Kidney (tissue), 14 donors: ENCODE measurements around the gene SRA1. TPM values are rescaled to one million over a fixed set of nuclear protein-coding genes. Genes with fewer than 3 reads are reported as not detected.

ENCODE experiments used
- DNase-seq, 5 donors: peaks; one replicate each; pipeline ENCODE4 v3.0.0-alpha.2; 2013 to 2020
- FAIRE-seq: peaks from 2 replicates; lab custom pipeline; 2012; peaks lifted over from hg19 to GRCh38; lab: Jason Lieb, UNC
- H3K27ac ChIP-seq, 2 donors: one replicate each; pipeline ENCODE4 v1.7.0; 2013; ENCODE audit warnings: low read depth in 2 of 2, low read length in 2 of 2, inconsistent platforms in 1 of 2
- H3K27me3 ChIP-seq: one replicate; pipeline ENCODE4 v1.7.1; 2013; ENCODE audit warnings: low read length, inconsistent platforms; ENCODE audit not compliant: control insufficient read depth, insufficient read depth
- H3K36me3 ChIP-seq, 3 donors: one replicate each; pipeline versions ENCODE4 v1.7.0 to v1.7.1; 2013; ENCODE audit warnings: low read length in 3 of 3, control low read depth in 1 of 3, inconsistent platforms in 1 of 3; ENCODE audit not compliant: insufficient read depth in 3 of 3, control insufficient read depth in 2 of 3
- H3K4me1 ChIP-seq, 3 donors: one replicate each; pipeline versions ENCODE4 v1.7.0 to v1.7.1; 2013; ENCODE audit warnings: low read length in 3 of 3, inconsistent platforms in 1 of 3, low read depth in 1 of 3; ENCODE audit not compliant: control insufficient read depth in 2 of 3, insufficient read depth in 2 of 3
- H3K4me3 ChIP-seq, 3 donors: one replicate each; pipeline versions ENCODE4 v1.7.0 to v1.8.1; 2013; ENCODE audit warnings: low read length in 3 of 3, control low read depth in 1 of 3, inconsistent platforms in 1 of 3
- H3K9ac ChIP-seq, 3 donors: one replicate each; pipeline versions ENCODE4 v1.7.0 to v1.7.1; 2013; ENCODE audit warnings: low read length in 3 of 3, control low read depth in 1 of 3, inconsistent platforms in 1 of 3
- H3K9me3 ChIP-seq, 3 donors: one replicate each; pipeline versions ENCODE4 v1.7.0 to v1.7.1; 2013; ENCODE audit warnings: low read length in 3 of 3, control low read depth in 1 of 3, inconsistent platforms in 1 of 3; ENCODE audit not compliant: control insufficient read depth in 2 of 3, insufficient read depth in 1 of 3
- intact Hi-C: fragments of 100-400 bp; cut with DNase I; formaldehyde crosslinking; loops from one replicate; pipeline ENCODE4 v1.11.1; 2022
- polyA plus RNA-seq: library from polyadenylated mRNA; stranded (reverse); fragments of 350-450 nt; fragmentation: Illumina TruSeq; extraction: RNeasy Lipid Tissue Mini Kit (QIAGEN cat#74804); gene quantifications from one replicate; pipeline ENCODE4 v1.2.3, GENCODE V29; 2014; ENCODE audit warnings: low read depth, low replicate concordance; ENCODE audit not compliant: insufficient read depth
- total RNA-seq: library from RNA; stranded (reverse); fragmentation: NEBNext Ultra II Directional; extraction: Animal tissue kit (Norgen Biotek cat#: 25700); gene quantifications from one replicate; pipeline ENCODE4 v1.2.1, GENCODE V29; 2021
- TF ChIP-seq, protein P1 (sequence below): IDR thresholded peaks from 3 replicates; pipeline ENCODE4 v1.5.1; 2012; ENCODE audit warnings: mild to moderate bottlenecking, moderate library complexity, borderline replicate concordance; ENCODE audit not compliant: insufficient read depth; ENCODE audit errors: extremely low read depth
- donor health status: control.
- donor health status: control.
- donor health status: control.
- donor health status: control.
- donor health status: control.
- donor health status: DM: yes; HTN: yes; CAD: no.
- donor health status: Normal renal cell carcinoma (clear cell type).

The SRA1 gene
- total and polyA plus RNA-seq, 2 donors from 2014 or later = 31.3 to 52.4 TPM

DNA sequence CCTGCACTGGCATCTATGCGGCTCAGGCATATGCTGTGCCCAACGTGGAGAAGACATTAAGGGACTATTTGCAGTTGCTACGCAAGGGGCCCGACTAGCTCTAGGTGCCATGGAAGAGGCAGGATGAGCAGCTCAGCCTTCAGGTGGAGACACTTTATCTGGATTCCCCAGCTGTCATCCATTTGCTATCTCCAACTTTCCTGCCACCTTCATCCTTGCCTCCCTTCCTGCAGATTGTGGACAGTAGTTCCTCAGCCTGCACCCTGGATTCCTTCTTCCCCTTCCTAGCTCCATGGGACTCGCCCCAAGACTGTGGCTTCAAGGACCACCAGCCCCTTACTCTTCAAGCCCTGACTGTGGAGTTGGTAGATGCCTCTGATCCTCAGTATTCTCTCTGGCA lies 9.4 kb upstream of the SRA1 start:
- Histone ChIP-seq H3K4me1 (peaks cover 0 to 34% (median 17%) of the 10 kb centered on the region in 3 donors), H3K36me3 (peaks cover 0 to 19% (median 13%) of the 10 kb centered on the region in 3 donors), H3K4me3 (no peak overlapping the region), H3K9me3 (no peaks in the 10 kb centered on the region), H3K9ac (no peak overlapping the region), H3K27ac (no peak overlapping the region), H3K27me3 (no peaks in the 10 kb centered on the region)
- TF ChIP-seq, protein P1, sequence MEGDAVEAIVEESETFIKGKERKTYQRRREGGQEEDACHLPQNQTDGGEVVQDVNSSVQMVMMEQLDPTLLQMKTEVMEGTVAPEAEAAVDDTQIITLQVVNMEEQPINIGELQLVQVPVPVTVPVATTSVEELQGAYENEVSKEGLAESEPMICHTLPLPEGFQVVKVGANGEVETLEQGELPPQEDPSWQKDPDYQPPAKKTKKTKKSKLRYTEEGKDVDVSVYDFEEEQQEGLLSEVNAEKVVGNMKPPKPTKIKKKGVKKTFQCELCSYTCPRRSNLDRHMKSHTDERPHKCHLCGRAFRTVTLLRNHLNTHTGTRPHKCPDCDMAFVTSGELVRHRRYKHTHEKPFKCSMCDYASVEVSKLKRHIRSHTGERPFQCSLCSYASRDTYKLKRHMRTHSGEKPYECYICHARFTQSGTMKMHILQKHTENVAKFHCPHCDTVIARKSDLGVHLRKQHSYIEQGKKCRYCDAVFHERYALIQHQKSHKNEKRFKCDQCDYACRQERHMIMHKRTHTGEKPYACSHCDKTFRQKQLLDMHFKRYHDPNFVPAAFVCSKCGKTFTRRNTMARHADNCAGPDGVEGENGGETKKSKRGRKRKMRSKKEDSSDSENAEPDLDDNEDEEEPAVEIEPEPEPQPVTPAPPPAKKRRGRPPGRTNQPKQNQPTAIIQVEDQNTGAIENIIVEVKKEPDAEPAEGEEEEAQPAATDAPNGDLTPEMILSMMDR = no peak
- FAIRE-seq (no peak), DNase-seq (peak in 1 of 5 donors; percentile 41)
- intact Hi-C loops = no loop called here

GRCh38 chr5:140565780-140566095 lies 8.5 kb upstream of the SRA1 start:
- intact Hi-C loops = no loop called here
- TF ChIP-seq, protein P1 = no peak
- no peaks in the 10 kb centered on the region for H3K9me3 ChIP-seq
- peak overlapping the region in 2 of 3 donors; percentile 92 to 96 for H3K4me3 ChIP-seq
- H3K36me3 ChIP-seq = peaks cover 0 to 19% (median 13%) of the 10 kb centered on the region in 3 donors
- peak overlapping the region in 1 of 3 donors; percentile 84 for H3K9ac ChIP-seq
- peaks cover 0 to 34% (median 17%) of the 10 kb centered on the region in 3 donors for H3K4me1 ChIP-seq
- peak in 1 of 5 donors; percentile 41 for DNase-seq
- no peak for FAIRE-seq
- peak overlapping the region in 1 of 2 donors; percentile 78 for H3K27ac ChIP-seq
- H3K27me3 ChIP-seq = no peaks in the 10 kb centered on the region

DNA sequence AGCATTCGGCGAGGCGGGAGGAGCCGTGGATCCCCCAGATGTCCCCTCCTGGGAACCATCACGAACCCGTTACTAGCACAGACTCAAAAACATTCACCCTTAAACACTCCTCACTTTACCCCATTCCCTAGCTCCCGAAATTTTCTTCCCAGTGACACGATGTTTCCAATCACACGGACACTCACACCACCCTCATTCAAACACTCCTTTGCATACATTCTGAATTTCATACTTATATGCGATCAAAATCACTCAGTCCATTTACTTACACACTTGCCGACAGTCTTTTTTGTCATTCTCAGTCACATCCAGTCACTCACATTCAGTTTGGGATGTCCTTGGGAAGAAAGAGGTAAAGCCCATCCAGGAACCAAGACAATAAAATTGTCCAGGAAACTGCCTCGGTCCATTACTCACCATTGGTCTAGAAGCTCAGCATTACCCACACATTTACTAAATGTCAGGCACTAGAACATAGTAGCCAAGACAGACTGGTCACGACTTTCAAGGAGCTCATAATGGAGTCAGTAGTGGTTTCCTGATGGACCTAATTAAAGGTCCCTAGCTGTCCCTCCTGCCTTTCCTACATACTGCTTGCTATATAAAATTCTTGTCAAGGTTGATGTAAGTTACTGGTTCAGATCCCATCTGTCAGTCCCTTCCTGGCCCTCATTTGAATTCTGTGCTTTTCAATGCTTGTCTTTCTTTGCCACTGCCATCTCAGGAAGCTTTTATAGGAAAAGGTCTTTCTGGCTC lies 7.9 kb upstream of the SRA1 start:
- H3K9me3 ChIP-seq = no peaks in the 10 kb centered on the region
- TF ChIP-seq, protein P1 = no peak
- no peaks in the 10 kb centered on the region for H3K27me3 ChIP-seq
- peak overlapping the region; percentile 84 to 95 (median 88) for H3K9ac ChIP-seq
- H3K27ac ChIP-seq = peak overlapping the region; percentile 78 to 98
- H3K4me3 ChIP-seq = peak overlapping the region; percentile 92 to 96 (median 95)
- peaks cover 0 to 34% (median 17%) of the 10 kb centered on the region in 3 donors for H3K4me1 ChIP-seq
- peaks cover 0 to 19% (median 13%) of the 10 kb centered on the region in 3 donors for H3K36me3 ChIP-seq
- intact Hi-C loops = no loop called here
- FAIRE-seq = no peak
- peak in 2 of 5 donors; percentile 16 to 19 for DNase-seq
